GM18520 (cell line): ENCODE results near the gene RAB40C.

Experiments
- ATAC-seq: cut with Tn5 transposase; IDR thresholded peaks from one replicate; pipeline ENCODE4 v1.9.1; 2021; ENCODE audit not compliant: unreplicated experiment

The RAB40C gene

GRCh38 chr16:589658-590187, at the start of gene RAB40C:
TSS of gene RAB40C (plus strand) at chr16:590066. CDS start at chr16:590292, 226 bp downstream.
- peak; percentile 54 for ATAC-seq

GRCh38 chr16:540645-541340, 49.1 kb upstream of the RAB40C start:
- ATAC-seq: no peak

- no peak for ATAC-seq
Observed at GRCh38 chr16:543301-544164, 46.3 kb upstream of the RAB40C start.

- no peak for ATAC-seq
Observed at GRCh38 chr16:544517-544916, 45.3 kb upstream of the RAB40C start.

GRCh38 chr16:546909-547770, 42.7 kb upstream of the RAB40C start:
- ATAC-seq: no peak

- no peak for ATAC-seq
Observed at GRCh38 chr16:548586-548985, 41.3 kb upstream of the RAB40C start.

GRCh38 chr16:549544-550263, 40.2 kb upstream of the RAB40C start:
- ATAC-seq: no peak

- ATAC-seq: no peak
Observed at GRCh38 chr16:551210-551609, 38.7 kb upstream of the RAB40C start.

- no peak for ATAC-seq
Observed at GRCh38 chr16:552171-552570, 37.7 kb upstream of the RAB40C start.

- ATAC-seq: no peak
Observed at GRCh38 chr16:553601-554296, 36.1 kb upstream of the RAB40C start.

GRCh38 chr16:554297-554621, 35.6 kb upstream of the RAB40C start:
- ATAC-seq: no peak

GRCh38 chr16:554640-555365, 35.1 kb upstream of the RAB40C start:
- no peak for ATAC-seq

- ATAC-seq: no peak
Observed at GRCh38 chr16:555528-556473, 34.1 kb upstream of the RAB40C start.

- ATAC-seq: no peak
Observed at GRCh38 chr16:556474-557173, 33.2 kb upstream of the RAB40C start.

- ATAC-seq: no peak
Observed at GRCh38 chr16:557463-558297, 32.2 kb upstream of the RAB40C start.

- ATAC-seq: no peak
Observed at GRCh38 chr16:558298-559020, 31.4 kb upstream of the RAB40C start.
